H1 (cell line): ENCODE measurements around the gene ZFP14. TPM values are rescaled to one million over a fixed set of nuclear protein-coding genes. Genes with fewer than 3 reads are reported as not detected.

ENCODE experiments used
- BCL11A ChIP-seq, 2 experiments: IDR thresholded peaks; one replicate each; pipeline ENCODE4 v1.6.1; 2011; ENCODE audit warnings: low read depth in 2 of 2, low read length in 2 of 2, mild to moderate bottlenecking in 2 of 2
- GABPA ChIP-seq: IDR thresholded peaks from 2 replicates; pipeline ENCODE4 v1.6.1; 2011; ENCODE audit warnings: mild to moderate bottlenecking, low read length, moderate library complexity, borderline replicate concordance; ENCODE audit not compliant: insufficient read depth
- RNF2 ChIP-seq: fragments of 200-900, 300-1000 bp; sonication (generic); IDR thresholded peaks from 2 replicates; pipeline ENCODE4 v1.7.1; 2016; ENCODE audit warnings: borderline replicate concordance, low read depth, mild to moderate bottlenecking, antibody characterized with exemption, low read length; ENCODE audit not compliant: poor library complexity, severe bottlenecking; ENCODE audit errors: missing control alignments
- polyA plus RNA-seq, 7 experiments: library from polyadenylated mRNA; depleted of rRNA in 3 of 7; stranded (reverse) in 5 of 7; unstranded in 2 of 7; fragments of >200 nt in 5 of 7; fragments of 200-250 nt in 2 of 7; gene quantifications; 1 replicate in 5 of 7; 2 replicates in 1 of 7; 4 replicates in 1 of 7; pipeline versions ENCODE4 v1.2.1 to v1.2.3, GENCODE V29; 2011 to 2013; ENCODE audit warnings: missing spikeins in 2 of 7, mixed read lengths in 2 of 7
- total RNA-seq: library from RNA; stranded (reverse); fragmentation: NEBNext Ultra II Directional; extraction: Animal tissue kit (Norgen Biotek cat#: 25700); gene quantifications from 2 replicates; pipeline ENCODE4 v1.2.1, GENCODE V29; 2021
- TF ChIP-seq, protein P1 (sequence below): IDR thresholded peaks from 2 replicates; pipeline ENCODE4 v1.6.1; 2012; ENCODE audit warnings: inconsistent platforms

Gene ZFP14
- total and polyA plus RNA-seq, 2 of the 8 experiments (the other 6 are each of a cell fraction or from before 2014, with no cell fraction given): 1.7 to 8.2 TPM

- TF ChIP-seq GABPA (no peak), BCL11A (IDR thresholded peaks at IDR 0.05; ENCODE audit: low read depth in 2 of 2, low read length in 2 of 2) (no peak), RNF2 (no peak)
- TF ChIP-seq, protein P1, sequence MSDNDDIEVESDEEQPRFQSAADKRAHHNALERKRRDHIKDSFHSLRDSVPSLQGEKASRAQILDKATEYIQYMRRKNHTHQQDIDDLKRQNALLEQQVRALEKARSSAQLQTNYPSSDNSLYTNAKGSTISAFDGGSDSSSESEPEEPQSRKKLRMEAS: no peak
These were observed 7.1 kb downstream of the ZFP14 start (continued) for GRCh38 chr19:36371886-36372285.
